Common myeloid progenitor, CD34-positive (primary cell): ENCODE measurements around the gene HPS6.

Experiments
- CTCF ChIA-PET: fragments of 350-600 bp; sonication (Branson Sonifier 250); formaldehyde crosslinking; loops from one replicate; lab custom pipeline; 2021; ENCODE audit warnings: antibody characterized with exemption; lab: Charles Lee
- POLR2A ChIA-PET: fragments of 350-600 bp; sonication (Branson Sonifier 250); formaldehyde crosslinking; loops from one replicate; lab custom pipeline; 2021; ENCODE audit warnings: antibody characterized with exemption; lab: Charles Lee
- DNase-seq, 3 donors: peaks; one replicate each; pipeline versions ENCODE4 v3.0.0 to v3.0.0-alpha.2; 2013
- H3K27ac ChIP-seq, 2 experiments: 1 replicate in 1 of 2; 2 replicates in 1 of 2; pipeline ENCODE4 v1.7.0; 2013; ENCODE audit warnings: inconsistent platforms in 2 of 2, low read length in 2 of 2, mild to moderate bottlenecking in 2 of 2, low read depth in 1 of 2, moderate library complexity in 1 of 2; ENCODE audit not compliant: severe bottlenecking in 2 of 2, insufficient read depth in 1 of 2, poor library complexity in 1 of 2
- H3K27me3 ChIP-seq, 5 experiments: replicated peaks in 2 of 5; 1 replicate in 3 of 5; 2 replicates in 2 of 5; pipeline versions ENCODE4 v1.6.1 to v1.7.0; 2013; ENCODE audit warnings: low read length in 4 of 5, mild to moderate bottlenecking in 2 of 5, moderate library complexity in 2 of 5, inconsistent platforms in 1 of 5; ENCODE audit not compliant: insufficient read depth in 5 of 5, control insufficient read depth in 4 of 5
- H3K36me3 ChIP-seq, 4 experiments: 1 replicate in 2 of 4; 2 replicates in 2 of 4; pipeline versions ENCODE4 v1.6.1 to v1.7.0; 2013; ENCODE audit warnings: low read length in 3 of 4, control low read depth in 1 of 4, mild to moderate bottlenecking in 1 of 4; ENCODE audit not compliant: control insufficient read depth in 4 of 4, insufficient read depth in 4 of 4
- H3K4me1 ChIP-seq, 4 experiments: 1 replicate in 3 of 4; 2 replicates in 1 of 4; pipeline versions ENCODE4 v1.6.1 to v1.7.1; 2013; ENCODE audit warnings: low read length in 3 of 4, mild to moderate bottlenecking in 3 of 4, control low read depth in 1 of 4, inconsistent platforms in 1 of 4, moderate library complexity in 1 of 4; ENCODE audit not compliant: control insufficient read depth in 4 of 4, insufficient read depth in 4 of 4; ENCODE audit errors: control extremely low read depth in 1 of 4
- H3K4me3 ChIP-seq, 7 experiments: 1 replicate in 4 of 7; 2 replicates in 3 of 7; pipeline versions ENCODE4 v1.5.1 to v1.7.0; 2013; ENCODE audit warnings: mild to moderate bottlenecking in 7 of 7, low read length in 6 of 7, moderate library complexity in 6 of 7, inconsistent platforms in 2 of 7, low read depth in 2 of 7, control low read depth in 1 of 7; ENCODE audit not compliant: insufficient read depth in 4 of 7, control insufficient read depth in 1 of 7; ENCODE audit errors: extremely low read depth in 1 of 7
- H3K9me3 ChIP-seq, 5 experiments: 1 replicate in 4 of 5; 2 replicates in 1 of 5; pipeline versions ENCODE4 v1.6.1 to v1.7.1; 2013; ENCODE audit warnings: low read length in 4 of 5, mild to moderate bottlenecking in 2 of 5, inconsistent platforms in 1 of 5, low read depth in 1 of 5, moderate library complexity in 1 of 5; ENCODE audit not compliant: control insufficient read depth in 4 of 5, insufficient read depth in 2 of 5; ENCODE audit errors: control extremely low read depth in 1 of 5
- WGBS: methylation state at CpG from one replicate; pipeline ENCODE4 v1.1.5; 2013; ENCODE audit not compliant: insufficient coverage; 5-methylcytosine and 5-hydroxymethylcytosine counted together

Gene HPS6

GRCh38 chr10:102109166-102110116, 44.3 kb downstream of the HPS6 start:
- DNase-seq, result no peak
- WGBS, result 95% methylated on average over 18 of the region's 24 CpGs

DNA sequence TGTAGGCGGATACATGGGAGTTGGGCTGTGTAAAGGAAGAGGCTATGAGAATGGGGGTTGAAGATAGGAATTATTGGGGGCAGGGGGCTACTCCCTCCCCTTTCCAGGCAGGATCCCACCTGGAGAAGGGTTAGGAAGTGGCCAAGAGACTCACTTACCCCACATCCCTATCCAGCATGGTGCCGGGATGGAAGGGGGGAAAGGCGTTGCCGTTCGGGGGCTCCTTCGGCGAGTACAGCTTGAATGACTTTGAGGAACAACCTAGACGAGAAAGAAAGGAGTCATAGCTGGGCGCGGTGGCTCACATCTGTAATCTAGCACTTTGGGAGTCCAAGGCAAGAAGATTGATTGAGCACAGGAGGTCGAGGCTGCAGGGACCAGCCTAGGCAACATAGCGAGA, 46.1 kb downstream of the HPS6 start:
- POLR2A ChIA-PET, result interaction anchor here (0.7 kb wide), 1 partner anchor 33 kb away, joined by 3 read pairs; no protein-coding TSS in a partner anchor
- WGBS, result 95% methylated on average over 9 of the region's 12 CpGs
- peaks cover 23 to 54% (median 45%) of the 10 kb centered on the region in 4 experiments for H3K36me3 ChIP-seq

More at GRCh38 chr10:102109166-102110116, 44.3 kb downstream of the HPS6 start:
- no peaks in the 10 kb centered on the region for H3K9me3 ChIP-seq
- H3K4me1 ChIP-seq, result peaks cover 8 to 41% (median 33%) of the 10 kb centered on the region in 4 experiments
- CTCF ChIA-PET, result interaction anchor here (0.6 to 3.5 kb wide), 5 partner anchors 8 to 72 kb away, joined by 3 to 22 read pairs (median 7); partner anchors contain the start of gene HPS6
- H3K27ac ChIP-seq, result peak overlapping the region in 1 of 2 experiments; percentile 30
- H3K36me3 ChIP-seq, result peaks cover 23 to 64% (median 45%) of the 10 kb centered on the region in 4 experiments
- POLR2A ChIA-PET, result no interaction called here
- H3K27me3 ChIP-seq, result no peaks in the 10 kb centered on the region
- H3K4me3 ChIP-seq, result no peak overlapping the region

GRCh38 chr10:102112210-102112817, 47.2 kb downstream of the HPS6 start:
- Histone ChIP-seq H3K27ac (peak overlapping the region; percentile 71 to 92), H3K36me3 (peaks cover 23 to 44% (median 38%) of the 10 kb centered on the region in 4 experiments), H3K4me3 (peak overlapping the region in 5 of 7 experiments; percentile 78 to 92 (median 85)), H3K9me3 (no peaks in the 10 kb centered on the region), H3K27me3 (no peaks in the 10 kb centered on the region), H3K4me1 (peaks cover 12 to 47% (median 43%) of the 10 kb centered on the region in 4 experiments)
- WGBS, result no CpG with 5 or more reads among the region's 3 CpGs
- ChIA-PET CTCF (interaction anchor here (0.8 to 3.6 kb wide), 13 partner anchors 10 to 72 kb away, joined by 3 to 24 read pairs (median 5); partner anchors contain the start of gene HPS6), POLR2A (no interaction called here)
- peak in 2 of 3 donors; percentile 64 to 79 for DNase-seq

More for the DNA sequence above, 46.1 kb downstream of the HPS6 start:
- no peak overlapping the region for H3K4me3 ChIP-seq
- H3K27ac ChIP-seq, result no peak overlapping the region
- DNase-seq, result no peak
- H3K4me1 ChIP-seq, result peaks cover 8 to 45% (median 36%) of the 10 kb centered on the region in 4 experiments
- no peaks in the 10 kb centered on the region for H3K27me3 ChIP-seq
- CTCF ChIA-PET, result interaction anchor here (0.8 to 3.6 kb wide), 9 partner anchors 10 to 71 kb away, joined by 3 to 24 read pairs (median 6); no protein-coding TSS in a partner anchor
- H3K9me3 ChIP-seq, result no peaks in the 10 kb centered on the region

DNA sequence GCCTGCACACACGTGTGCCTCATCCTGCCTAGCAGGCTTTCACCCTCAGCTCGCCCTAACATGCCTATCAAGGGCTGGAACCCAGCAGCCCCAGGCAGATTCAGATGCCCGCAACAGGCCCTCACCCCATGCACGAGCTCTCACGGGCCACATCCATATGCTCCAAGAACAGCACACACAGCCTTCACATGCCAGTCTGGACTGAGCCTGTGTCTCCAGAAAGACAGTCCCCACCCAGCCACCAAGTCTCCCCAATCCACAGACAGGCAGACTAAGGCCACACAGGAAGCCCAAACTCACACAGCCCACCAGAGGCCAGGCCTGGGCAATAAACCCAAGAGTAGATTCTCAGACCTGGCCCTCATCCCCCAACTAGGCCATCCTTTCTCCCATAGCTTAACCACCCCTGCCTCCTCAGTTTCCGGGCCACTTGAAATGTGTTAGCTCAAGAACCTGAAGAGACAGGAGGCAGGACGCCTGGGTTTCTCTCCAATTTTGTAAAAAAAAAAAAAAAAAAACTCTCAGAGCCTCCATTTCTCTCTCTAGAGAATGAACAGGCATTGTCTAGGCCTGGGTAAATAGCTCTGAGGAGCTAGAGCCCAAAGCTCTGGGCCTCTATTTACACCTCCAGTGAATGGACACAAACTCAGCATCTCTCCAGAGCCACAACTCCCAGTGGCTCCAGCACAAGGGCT, 48.3 kb downstream of the HPS6 start:
- peaks cover 16 to 57% (median 54%) of the 10 kb centered on the region in 4 experiments for H3K4me1 ChIP-seq
- H3K36me3 ChIP-seq, result peaks cover 23 to 35% (median 31%) of the 10 kb centered on the region in 4 experiments
- H3K27ac ChIP-seq, result peak overlapping the region; percentile 71 to 92
- ChIA-PET CTCF (interaction anchor here (0.6 to 3.6 kb wide), 8 partner anchors 9 to 899 kb away, joined by 4 to 24 read pairs (median 6); partner anchors contain the start of genes HPS6 and NOLC1), POLR2A (interaction anchor here (0.6 to 1.9 kb wide), 3 partner anchors 19 to 285 kb away, joined by 3 to 6 read pairs (median 4); partner anchors contain the start of gene PPRC1)
- peak overlapping the region; percentile 68 to 92 (median 80) for H3K4me3 ChIP-seq
- DNase-seq, result no peak
- no peaks in the 10 kb centered on the region for H3K9me3 ChIP-seq
- WGBS, result 82% methylated on average over 3 of the region's 7 CpGs
- no peaks in the 10 kb centered on the region for H3K27me3 ChIP-seq

GRCh38 chr10:102113956-102114857, 49.1 kb downstream of the HPS6 start:
- ChIA-PET CTCF (interaction anchor here (0.6 to 3.6 kb wide), 9 partner anchors 8 to 900 kb away, joined by 4 to 24 read pairs (median 6); partner anchors contain the start of genes HPS6 and NOLC1), POLR2A (interaction anchor here (0.5 to 1.9 kb wide), 4 partner anchors 18 to 284 kb away, joined by 3 to 6 read pairs (median 4); partner anchors contain the start of gene PPRC1)
- peaks cover 19 to 27% (median 23%) of the 10 kb centered on the region in 4 experiments for H3K36me3 ChIP-seq
- 0% methylated on average over 29 of the region's 45 CpGs for WGBS
- peak in 2 of 3 donors; percentile 44 to 63 for DNase-seq
- H3K4me1 ChIP-seq, result peaks cover 22 to 65% (median 62%) of the 10 kb centered on the region in 4 experiments
- H3K27ac ChIP-seq, result peak overlapping the region; percentile 71 to 92
- peak overlapping the region; percentile 68 to 92 (median 80) for H3K4me3 ChIP-seq
- no peaks in the 10 kb centered on the region for H3K27me3 ChIP-seq
- H3K9me3 ChIP-seq, result no peaks in the 10 kb centered on the region
